ENCODE data around the gene LAMP1.

The LAMP1 gene

DNA sequence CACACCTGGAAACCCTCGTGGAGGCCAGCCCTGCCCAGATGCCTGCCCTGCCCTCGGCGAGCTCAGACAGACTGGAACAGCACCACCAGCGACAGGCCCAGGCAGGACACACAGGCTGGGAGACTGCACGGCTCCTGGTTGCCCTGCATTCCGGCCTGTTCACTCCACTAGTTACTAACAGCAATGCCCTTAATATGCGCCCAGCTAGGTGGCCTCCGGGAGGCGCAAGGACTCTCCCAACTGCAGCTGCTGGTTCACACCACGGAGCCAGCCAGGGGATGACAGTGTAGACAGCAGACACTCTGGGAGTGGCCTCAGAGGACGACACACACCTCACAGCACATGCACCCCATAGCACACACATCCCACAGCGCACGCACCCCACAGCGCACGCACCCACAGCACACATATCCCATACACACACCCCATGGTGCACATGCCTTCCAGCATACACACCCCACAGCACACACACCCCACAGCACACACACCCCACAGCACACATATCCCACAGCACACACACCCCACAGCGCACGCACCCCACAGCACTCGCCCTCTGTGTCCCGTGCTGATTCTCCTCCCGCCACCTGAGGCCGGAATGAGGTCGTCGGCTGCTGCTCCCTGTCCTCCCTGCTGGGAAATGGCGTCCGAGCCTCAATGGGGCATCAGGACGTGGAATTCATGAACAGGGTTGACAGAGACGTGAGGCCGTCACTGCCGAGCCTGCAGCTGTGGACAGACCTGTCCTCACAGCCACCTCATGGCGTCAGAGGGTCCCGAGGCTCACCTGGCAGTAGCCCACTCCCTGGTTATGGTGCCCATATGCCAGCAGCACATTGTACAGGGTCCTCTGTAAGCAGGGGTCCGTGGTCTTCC is 53.3 kb downstream of the LAMP1 start:
- H3K27ac ChIP-seq, result no peak overlapping the region
- ChIA-PET POLR2A (ENCODE audit: low non-redundant PET) (no interaction called here), CTCF (interaction anchor here (0.7 kb wide), 1 partner anchor 418 kb away, joined by 3 read pairs; no protein-coding TSS in a partner anchor)
- no peak for DNase-seq (ENCODE audit: low spot score)
- no peak for TF ChIP-seq CTCF (conservative IDR thresholded peaks at IDR 0.05; ENCODE audit: low read depth)

DNA sequence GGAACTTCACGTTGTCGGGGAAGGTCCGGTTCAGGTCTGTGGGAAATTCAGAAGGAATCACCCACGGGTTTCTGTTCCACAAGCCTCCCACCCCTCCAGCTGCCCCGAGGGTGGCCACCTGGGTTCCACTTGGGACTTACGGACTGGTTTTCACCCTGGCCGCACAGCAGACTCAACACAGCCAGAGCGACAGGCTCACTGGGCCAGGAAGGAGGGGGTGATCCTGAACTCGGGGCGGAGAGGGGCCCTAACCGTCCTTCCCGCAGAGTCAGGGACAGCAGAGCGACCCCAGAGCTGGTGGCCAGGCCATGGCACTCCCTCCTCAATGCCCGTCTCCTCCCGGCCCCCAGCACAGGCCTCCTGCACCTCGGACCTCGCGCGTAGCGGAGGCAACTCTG is 53.9 kb downstream of the LAMP1 start:
- POLR2A ChIA-PET (ENCODE audit: low non-redundant PET), result no interaction called here
- DNase-seq (ENCODE audit: low spot score), result no peak
- no peak overlapping the region for H3K27ac ChIP-seq
- TF ChIP-seq CTCF (conservative IDR thresholded peaks at IDR 0.05; ENCODE audit: low read depth), result no peak
- CTCF ChIA-PET, result interaction anchor here (0.7 kb wide), 1 partner anchor 419 kb away, joined by 3 read pairs; no protein-coding TSS in a partner anchor

DNA sequence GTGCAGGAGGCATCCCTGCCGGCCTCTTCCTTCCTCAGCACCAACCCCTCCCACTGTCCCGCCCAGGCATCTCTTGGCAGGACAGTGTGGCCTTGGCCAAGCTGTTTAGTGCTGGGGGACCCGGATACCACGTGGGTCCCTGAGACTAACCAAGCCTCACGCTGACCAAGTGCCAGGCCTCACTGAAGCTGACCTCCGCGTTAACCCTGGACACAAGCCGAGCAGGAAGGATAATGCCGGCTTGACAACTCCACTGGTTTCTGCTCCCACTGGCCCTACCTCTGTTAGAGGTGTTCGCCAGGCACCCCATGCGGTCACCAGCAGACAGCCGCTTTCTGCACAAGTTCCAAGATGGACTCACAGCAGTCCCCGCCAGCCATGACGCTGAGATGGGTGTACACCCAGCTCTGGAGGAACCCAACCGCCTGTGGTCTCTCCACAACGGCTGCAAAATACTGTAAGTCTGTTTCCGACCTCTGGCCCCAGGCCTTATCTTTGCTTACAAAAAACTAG is 54.5 kb downstream of the LAMP1 start:
- no peak for DNase-seq (ENCODE audit: low spot score)
- POLR2A ChIA-PET (ENCODE audit: low non-redundant PET), result interaction anchor here (0.7 kb wide), 1 partner anchor 382 kb away, joined by 3 read pairs; no protein-coding TSS in a partner anchor
- H3K27ac ChIP-seq, result no peak overlapping the region
- CTCF ChIA-PET, result no interaction called here
- no peak for TF ChIP-seq CTCF (conservative IDR thresholded peaks at IDR 0.05; ENCODE audit: low read depth)

- CTCF ChIA-PET, result no interaction called here
- TF ChIP-seq CTCF (conservative IDR thresholded peaks at IDR 0.05; ENCODE audit: low read depth), result no peak
- no peak for DNase-seq (ENCODE audit: low spot score)
- POLR2A ChIA-PET (ENCODE audit: low non-redundant PET), result no interaction called here
- no peak overlapping the region for H3K27ac ChIP-seq
Observed at GRCh38 chr13:113353254-113353653, 56.2 kb downstream of the LAMP1 start.

GRCh38 chr13:113354831-113355610 is 58.0 kb downstream of the LAMP1 start:
- DNase-seq (ENCODE audit: low spot score), result no peak
- no peak overlapping the region for H3K27ac ChIP-seq
- no peak for TF ChIP-seq CTCF (conservative IDR thresholded peaks at IDR 0.05; ENCODE audit: low read depth)
- ChIA-PET CTCF (interaction anchor here (0.6 kb wide), 1 partner anchor 214 kb away, joined by 3 read pairs; no protein-coding TSS in a partner anchor), POLR2A (ENCODE audit: low non-redundant PET) (no interaction called here)

- POLR2A ChIA-PET (ENCODE audit: low non-redundant PET), result no interaction called here
- no peak for TF ChIP-seq CTCF (conservative IDR thresholded peaks at IDR 0.05; ENCODE audit: low read depth)
Observed at GRCh38 chr13:113355621-113356020, 58.6 kb downstream of the LAMP1 start.

More at GRCh38 chr13:113355621-113356020, 58.6 kb downstream of the LAMP1 start:
- CTCF ChIA-PET, result no interaction called here
- no peak for DNase-seq (ENCODE audit: low spot score)
- H3K27ac ChIP-seq, result no peak overlapping the region
